NT2/D1 (cell line): ENCODE data around the gene MAML2.

Experiments used
- YY1 ChIP-seq: IDR thresholded peaks from 2 replicates; pipeline ENCODE4 v1.6.1; 2011; ENCODE audit not compliant: insufficient read length, insufficient read depth
- ZNF274 ChIP-seq: IDR thresholded peaks from 2 replicates; pipeline ENCODE4 v1.6.1; 2011; ENCODE audit warnings: mild to moderate bottlenecking, low read depth, low read length

DNA sequence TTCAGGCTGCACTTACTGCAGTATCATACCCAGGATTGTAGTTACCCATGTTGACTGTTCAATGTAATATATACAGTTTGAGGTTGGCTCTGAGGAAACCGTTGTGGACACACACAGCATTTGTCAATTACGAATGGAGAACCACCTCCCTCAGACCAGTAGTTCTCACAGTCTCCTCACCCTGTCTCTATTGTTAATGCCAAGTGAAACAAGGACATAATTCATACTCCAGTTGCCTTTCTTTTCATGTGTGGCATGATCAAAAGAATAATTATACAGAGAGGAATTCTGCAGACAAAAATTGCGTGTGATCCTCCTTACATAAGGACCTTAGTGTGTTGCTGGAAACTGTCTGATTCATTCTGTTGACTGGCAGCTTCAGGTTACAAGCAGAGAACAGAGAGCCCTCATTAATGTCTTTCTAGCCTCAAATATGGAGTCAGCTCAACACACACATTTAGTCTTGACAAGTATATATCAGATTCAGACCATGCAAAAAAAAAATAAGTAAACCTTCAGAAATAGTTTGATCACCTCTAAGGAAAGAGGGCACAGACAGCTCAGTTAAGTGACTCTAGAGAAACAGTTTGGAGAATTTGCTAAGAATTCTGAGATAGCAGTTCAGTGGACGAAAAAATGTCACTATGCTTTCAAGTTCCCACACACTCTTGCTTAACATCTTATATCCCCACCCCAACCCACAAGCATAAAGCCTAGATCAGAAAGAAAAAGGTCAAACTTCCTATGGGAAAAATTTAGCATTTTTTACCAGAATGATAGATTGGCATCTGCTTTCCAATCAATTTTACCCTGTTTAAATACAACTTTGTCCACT is 96.1 kb downstream of the MAML2 start:
- TF ChIP-seq YY1 (no peak), ZNF274 (no peak)
